Kidney (tissue), 14 donors: ENCODE data around the gene SMURF1. TPM values are rescaled to one million over a fixed set of nuclear protein-coding genes. Genes with fewer than 3 reads are reported as not detected.
"Not testable (repeated sequence)": the region's sequence is repeated elsewhere in the genome, so short reads cannot be mapped to it uniquely, and the experiment has no call there.

Source experiments
- DNase-seq, 5 donors: peaks; one replicate each; pipeline ENCODE4 v3.0.0-alpha.2; 2013 to 2020
- FAIRE-seq: peaks from 2 replicates; lab custom pipeline; 2012; peaks lifted over from hg19 to GRCh38; lab: Jason Lieb, UNC
- H3K27ac ChIP-seq, 2 donors: one replicate each; pipeline ENCODE4 v1.7.0; 2013; ENCODE audit warnings: low read depth in 2 of 2, low read length in 2 of 2, inconsistent platforms in 1 of 2
- H3K27me3 ChIP-seq: one replicate; pipeline ENCODE4 v1.7.1; 2013; ENCODE audit warnings: low read length, inconsistent platforms; ENCODE audit not compliant: control insufficient read depth, insufficient read depth
- H3K36me3 ChIP-seq, 3 donors: one replicate each; pipeline versions ENCODE4 v1.7.0 to v1.7.1; 2013; ENCODE audit warnings: low read length in 3 of 3, control low read depth in 1 of 3, inconsistent platforms in 1 of 3; ENCODE audit not compliant: insufficient read depth in 3 of 3, control insufficient read depth in 2 of 3
- H3K4me1 ChIP-seq, 3 donors: one replicate each; pipeline versions ENCODE4 v1.7.0 to v1.7.1; 2013; ENCODE audit warnings: low read length in 3 of 3, inconsistent platforms in 1 of 3, low read depth in 1 of 3; ENCODE audit not compliant: control insufficient read depth in 2 of 3, insufficient read depth in 2 of 3
- H3K4me3 ChIP-seq, 3 donors: one replicate each; pipeline versions ENCODE4 v1.7.0 to v1.8.1; 2013; ENCODE audit warnings: low read length in 3 of 3, control low read depth in 1 of 3, inconsistent platforms in 1 of 3
- H3K9ac ChIP-seq, 3 donors: one replicate each; pipeline versions ENCODE4 v1.7.0 to v1.7.1; 2013; ENCODE audit warnings: low read length in 3 of 3, control low read depth in 1 of 3, inconsistent platforms in 1 of 3
- H3K9me3 ChIP-seq, 3 donors: one replicate each; pipeline versions ENCODE4 v1.7.0 to v1.7.1; 2013; ENCODE audit warnings: low read length in 3 of 3, control low read depth in 1 of 3, inconsistent platforms in 1 of 3; ENCODE audit not compliant: control insufficient read depth in 2 of 3, insufficient read depth in 1 of 3
- intact Hi-C: fragments of 100-400 bp; cut with DNase I; formaldehyde crosslinking; loops from one replicate; pipeline ENCODE4 v1.11.1; 2022
- polyA plus RNA-seq: library from polyadenylated mRNA; stranded (reverse); fragments of 350-450 nt; fragmentation: Illumina TruSeq; extraction: RNeasy Lipid Tissue Mini Kit (QIAGEN cat#74804); gene quantifications from one replicate; pipeline ENCODE4 v1.2.3, GENCODE V29; 2014; ENCODE audit warnings: low read depth, low replicate concordance; ENCODE audit not compliant: insufficient read depth
- total RNA-seq: library from RNA; stranded (reverse); fragmentation: NEBNext Ultra II Directional; extraction: Animal tissue kit (Norgen Biotek cat#: 25700); gene quantifications from one replicate; pipeline ENCODE4 v1.2.1, GENCODE V29; 2021
- TF ChIP-seq, protein P1 (sequence below): IDR thresholded peaks from 3 replicates; pipeline ENCODE4 v1.5.1; 2012; ENCODE audit warnings: mild to moderate bottlenecking, moderate library complexity, borderline replicate concordance; ENCODE audit not compliant: insufficient read depth; ENCODE audit errors: extremely low read depth
- donor health status: control.
- donor health status: control.
- donor health status: control.
- donor health status: control.
- donor health status: control.
- donor health status: DM: yes; HTN: yes; CAD: no.
- donor health status: Normal renal cell carcinoma (clear cell type).

Gene SMURF1
- total and polyA plus RNA-seq, 2 donors from 2014 or later = 6.3 to 29.8 TPM

DNA sequence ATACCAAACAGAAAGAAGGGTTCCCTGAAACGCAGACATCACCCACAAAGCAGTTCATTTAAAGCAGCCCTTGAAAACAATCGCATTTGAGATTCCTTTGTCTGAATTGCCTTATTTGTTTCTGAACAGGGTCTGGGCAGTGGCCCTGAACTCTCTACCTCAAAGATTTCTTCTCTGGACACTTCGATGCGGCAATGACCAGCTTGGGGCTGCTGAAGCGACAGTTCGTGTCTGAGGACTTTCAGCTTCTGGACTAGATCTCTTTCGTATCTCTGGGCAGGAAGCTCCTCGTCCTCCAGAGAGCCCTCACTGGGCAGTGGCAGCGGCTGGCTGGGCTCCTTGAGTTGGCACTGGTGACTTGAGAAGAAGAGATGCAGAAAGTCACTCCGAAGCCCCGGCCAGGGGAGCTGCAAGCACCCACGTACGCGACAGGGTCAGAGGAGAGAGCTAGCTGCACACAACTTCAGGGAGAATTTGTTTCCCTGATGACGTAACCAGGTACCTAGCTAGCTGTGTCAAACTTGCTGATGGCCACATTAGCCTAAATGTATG, 96.3 kb downstream of the SMURF1 start:
- FAIRE-seq (no peak), DNase-seq (no peak)
- TF ChIP-seq, protein P1, sequence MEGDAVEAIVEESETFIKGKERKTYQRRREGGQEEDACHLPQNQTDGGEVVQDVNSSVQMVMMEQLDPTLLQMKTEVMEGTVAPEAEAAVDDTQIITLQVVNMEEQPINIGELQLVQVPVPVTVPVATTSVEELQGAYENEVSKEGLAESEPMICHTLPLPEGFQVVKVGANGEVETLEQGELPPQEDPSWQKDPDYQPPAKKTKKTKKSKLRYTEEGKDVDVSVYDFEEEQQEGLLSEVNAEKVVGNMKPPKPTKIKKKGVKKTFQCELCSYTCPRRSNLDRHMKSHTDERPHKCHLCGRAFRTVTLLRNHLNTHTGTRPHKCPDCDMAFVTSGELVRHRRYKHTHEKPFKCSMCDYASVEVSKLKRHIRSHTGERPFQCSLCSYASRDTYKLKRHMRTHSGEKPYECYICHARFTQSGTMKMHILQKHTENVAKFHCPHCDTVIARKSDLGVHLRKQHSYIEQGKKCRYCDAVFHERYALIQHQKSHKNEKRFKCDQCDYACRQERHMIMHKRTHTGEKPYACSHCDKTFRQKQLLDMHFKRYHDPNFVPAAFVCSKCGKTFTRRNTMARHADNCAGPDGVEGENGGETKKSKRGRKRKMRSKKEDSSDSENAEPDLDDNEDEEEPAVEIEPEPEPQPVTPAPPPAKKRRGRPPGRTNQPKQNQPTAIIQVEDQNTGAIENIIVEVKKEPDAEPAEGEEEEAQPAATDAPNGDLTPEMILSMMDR = no peak
- no peaks in the 10 kb centered on the region for H3K9me3 ChIP-seq
- peaks cover 0 to 4% (median 0%) of the 10 kb centered on the region in 3 donors for H3K4me1 ChIP-seq
- intact Hi-C loops = no loop called here
- peaks cover 4 to 36% (median 35%) of the 10 kb centered on the region in 3 donors for H3K36me3 ChIP-seq
- H3K27ac ChIP-seq = no peak overlapping the region
- no peak overlapping the region for H3K9ac ChIP-seq
- H3K27me3 ChIP-seq = no peaks in the 10 kb centered on the region
- no peak overlapping the region for H3K4me3 ChIP-seq

DNA sequence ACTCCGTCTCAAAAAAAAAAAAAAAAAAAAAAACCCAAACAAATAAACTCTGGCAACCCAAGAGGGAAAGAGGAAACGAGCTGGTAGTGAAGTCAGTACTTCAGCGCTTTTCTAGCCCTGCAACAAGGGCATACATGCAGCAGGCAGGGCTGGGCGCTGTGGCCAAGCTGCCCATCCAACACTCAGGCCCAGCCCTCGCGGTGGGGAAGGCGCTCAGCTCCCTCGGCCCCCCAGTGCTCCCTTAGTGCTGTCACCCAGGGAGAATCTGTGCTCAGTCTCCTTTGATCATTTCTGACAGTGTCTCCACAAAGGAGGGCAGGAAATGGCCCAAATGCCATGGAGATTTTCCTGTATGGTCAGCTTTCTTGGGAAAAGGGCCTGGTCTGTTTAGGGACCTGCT, 97.2 kb downstream of the SMURF1 start:
- Histone ChIP-seq H3K9ac (no peak overlapping the region), H3K9me3 (no peaks in the 10 kb centered on the region), H3K27me3 (no peaks in the 10 kb centered on the region), H3K4me3 (no peak overlapping the region), H3K27ac (no peak overlapping the region), H3K4me1 (peaks cover 0 to 4% (median 0%) of the 10 kb centered on the region in 3 donors), H3K36me3 (peaks cover 4 to 36% (median 28%) of the 10 kb centered on the region in 3 donors)
- intact Hi-C loops = no loop called here
- FAIRE-seq (no peak), DNase-seq (no peak)
- TF ChIP-seq, protein P1 = no peak

DNA sequence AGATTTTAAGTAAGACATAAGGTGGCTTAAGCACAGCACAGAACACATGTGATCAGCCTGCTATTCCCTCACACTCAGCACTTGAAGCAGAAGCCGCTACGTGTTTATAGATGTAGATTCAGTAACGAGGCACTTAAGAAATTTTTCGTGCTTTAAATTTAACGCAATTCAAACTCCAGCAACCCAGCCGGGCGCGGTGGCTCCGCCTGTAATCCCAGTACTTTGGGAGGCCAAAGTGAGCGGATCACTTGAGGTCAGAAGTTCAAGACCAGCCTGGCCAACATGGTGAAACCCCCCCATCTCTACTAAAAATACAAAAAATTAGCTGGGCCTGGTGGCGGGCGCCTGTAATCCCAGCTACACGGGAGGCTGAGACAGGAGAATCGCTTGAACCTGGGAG, 97.6 kb downstream of the SMURF1 start:
- H3K4me1 ChIP-seq, DNase-seq, H3K9ac ChIP-seq, H3K9me3 ChIP-seq, H3K27me3 ChIP-seq, H3K27ac ChIP-seq, intact Hi-C loops, FAIRE-seq, H3K4me3 ChIP-seq: not testable (repeated sequence)
- H3K36me3 ChIP-seq = peaks cover 2 to 39% (median 28%) of the 10 kb centered on the region in 3 donors

DNA sequence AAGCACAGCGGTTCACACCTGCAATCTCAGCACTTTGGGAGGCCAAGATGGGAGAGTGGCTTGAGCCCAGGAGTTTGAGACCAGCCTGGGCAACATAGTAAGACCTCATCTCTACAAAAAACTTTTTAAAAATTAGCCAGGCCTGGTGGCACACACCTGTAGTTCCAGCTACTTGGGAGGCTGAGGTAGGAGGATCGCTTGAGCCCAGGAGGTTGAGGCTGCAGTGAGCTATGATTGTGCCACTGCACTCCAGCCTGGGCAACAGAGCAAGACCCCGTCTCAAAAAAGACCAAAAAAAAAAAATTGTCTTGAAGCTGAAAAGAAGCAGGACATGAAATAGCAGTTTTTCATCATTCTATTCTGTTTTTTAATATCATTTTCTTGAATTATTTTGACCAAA, 99.0 kb downstream of the SMURF1 start:
- not testable (repeated sequence) for H3K27me3 ChIP-seq, H3K4me1 ChIP-seq, H3K9me3 ChIP-seq, FAIRE-seq, H3K9ac ChIP-seq, DNase-seq, H3K4me3 ChIP-seq, H3K27ac ChIP-seq
- peaks cover 2 to 46% (median 26%) of the 10 kb centered on the region in 3 donors for H3K36me3 ChIP-seq
- intact Hi-C loops = loop anchor here (5.0 kb wide), 1 partner anchor 262 kb away; no protein-coding TSS in a partner anchor
